Ramos (cell line): ENCODE measurements around the gene HMGXB3.
"Not testable (repeated sequence)": the region's sequence is repeated elsewhere in the genome, so short reads cannot be mapped to it uniquely, and the experiment has no call there.

Experiments used
- in situ Hi-C: fragments of 300-500 bp; cut with MboI; formaldehyde crosslinking; loops from one replicate; pipeline ENCODE4 v1.14.3; 2022; ENCODE audit warnings: low sequenced_read_pairs; ENCODE audit not compliant: unreplicated experiment

HMGXB3 gene

GRCh38 chr5:150079909-150080461 lies 79.4 kb downstream of the HMGXB3 start:
- in situ Hi-C loops = no loop called here

GRCh38 chr5:150080696-150081435 lies 80.3 kb downstream of the HMGXB3 start:
- in situ Hi-C loops = no loop called here

GRCh38 chr5:150081541-150082283 lies 81.2 kb downstream of the HMGXB3 start:
- in situ Hi-C loops = no loop called here

GRCh38 chr5:150082374-150082773 lies 81.8 kb downstream of the HMGXB3 start:
- in situ Hi-C loops = no loop called here

GRCh38 chr5:150082889-150083288 lies 82.3 kb downstream of the HMGXB3 start:
- in situ Hi-C loops = no loop called here

- in situ Hi-C loops = not testable (repeated sequence)
Measured at GRCh38 chr5:150084754-150085153, 84.2 kb downstream of the HMGXB3 start.

GRCh38 chr5:150085191-150085912 lies 84.8 kb downstream of the HMGXB3 start:
- in situ Hi-C loops = no loop called here

GRCh38 chr5:150085950-150086715 lies 85.6 kb downstream of the HMGXB3 start, which contains the start of gene CSF1R:
CSF1R (minus strand) TSS chr5:150086554; CDS start chr5:150086427, 127 bp downstream.
- in situ Hi-C loops = no loop called here

- in situ Hi-C loops = no loop called here
Measured at GRCh38 chr5:150092159-150092787, 91.7 kb downstream of the HMGXB3 start.

GRCh38 chr5:150097152-150097551 lies 96.6 kb downstream of the HMGXB3 start:
- in situ Hi-C loops = no loop called here

GRCh38 chr5:150101023-150101422 lies 100.5 kb downstream of the HMGXB3 start:
- in situ Hi-C loops = no loop called here
